GM20431 (cell line): ENCODE data around the gene MAIP1.

Source experiments
- in situ Hi-C: fragments of 300-500 bp; cut with MseI, MboI; formaldehyde crosslinking; loops from one replicate; pipeline ENCODE4 v1.15.0; 2020; ENCODE audit warnings: low sequenced_read_pairs; ENCODE audit not compliant: unreplicated experiment

MAIP1 gene

GRCh38 chr2:199984755-199985154 is 29.4 kb downstream of the MAIP1 start:
- in situ Hi-C loops: loop anchor here (25.0 kb wide), 1 partner anchor 503 kb away; no protein-coding TSS in a partner anchor

- in situ Hi-C loops: loop anchor here (25.0 kb wide), 1 partner anchor 502 kb away; no protein-coding TSS in a partner anchor
Measured at GRCh38 chr2:199985625-199986207, 30.3 kb downstream of the MAIP1 start.

GRCh38 chr2:199987586-199987985 is 32.2 kb downstream of the MAIP1 start:
- in situ Hi-C loops: loop anchor here (25.0 kb wide), 1 partner anchor 500 kb away; no protein-coding TSS in a partner anchor

GRCh38 chr2:199988151-199988550 is 32.8 kb downstream of the MAIP1 start:
- in situ Hi-C loops: loop anchor here (25.0 kb wide), 1 partner anchor 499 kb away; no protein-coding TSS in a partner anchor

- in situ Hi-C loops: loop anchor here (25.0 kb wide), 1 partner anchor 497 kb away; no protein-coding TSS in a partner anchor
Measured at GRCh38 chr2:199989822-199990221, 34.4 kb downstream of the MAIP1 start.

- in situ Hi-C loops: loop anchor here (25.0 kb wide), 1 partner anchor 496 kb away; no protein-coding TSS in a partner anchor
Measured at GRCh38 chr2:199991691-199992090, 36.3 kb downstream of the MAIP1 start.

- in situ Hi-C loops: loop anchor here (25.0 kb wide), 1 partner anchor 495 kb away; no protein-coding TSS in a partner anchor
Measured at GRCh38 chr2:199992296-199992695, 36.9 kb downstream of the MAIP1 start.

GRCh38 chr2:199994371-199994770 is 39.0 kb downstream of the MAIP1 start:
- in situ Hi-C loops: loop anchor here (25.0 kb wide), 1 partner anchor 493 kb away; no protein-coding TSS in a partner anchor

- in situ Hi-C loops: loop anchor here (25.0 kb wide), 1 partner anchor 492 kb away; no protein-coding TSS in a partner anchor
Measured at GRCh38 chr2:199994896-199995295, 39.5 kb downstream of the MAIP1 start.

GRCh38 chr2:199997296-199997695 is 41.9 kb downstream of the MAIP1 start:
- in situ Hi-C loops: loop anchor here (25.0 kb wide), 1 partner anchor 490 kb away; no protein-coding TSS in a partner anchor

- in situ Hi-C loops: loop anchor here (25.0 kb wide), 1 partner anchor 488 kb away; no protein-coding TSS in a partner anchor
Measured at GRCh38 chr2:199999166-199999565, 43.8 kb downstream of the MAIP1 start.

GRCh38 chr2:200000444-200001163 is 45.2 kb downstream of the MAIP1 start:
- in situ Hi-C loops: no loop called here

GRCh38 chr2:200003444-200003843 is 48.1 kb downstream of the MAIP1 start:
- in situ Hi-C loops: no loop called here

GRCh38 chr2:200005675-200006074 is 50.3 kb downstream of the MAIP1 start:
- in situ Hi-C loops: no loop called here

GRCh38 chr2:200007306-200007705 is 51.9 kb downstream of the MAIP1 start:
- in situ Hi-C loops: no loop called here

GRCh38 chr2:200012401-200012800 is 57.0 kb downstream of the MAIP1 start:
- in situ Hi-C loops: no loop called here
